GM06990 (cell line): ENCODE results near the gene CYB5B.

ENCODE experiments used
- DNase-seq: peaks from one replicate; pipeline ENCODE4 v3.0.0-alpha.2; 2011; ENCODE audit not compliant: insufficient read length; ENCODE audit errors: extremely low read depth
- H3K27me3 ChIP-seq: replicated peaks from 2 replicates; pipeline ENCODE4 v1.6.0; 2011; ENCODE audit warnings: low read length; ENCODE audit not compliant: control insufficient read depth, insufficient read depth
- H3K36me3 ChIP-seq: 2 replicates; pipeline ENCODE4 v1.5.1; 2011; ENCODE audit warnings: low read length; ENCODE audit not compliant: control insufficient read depth, insufficient read depth
- H3K4me3 ChIP-seq: replicated peaks from 2 replicates; pipeline ENCODE4 v1.5.1; 2011; ENCODE audit warnings: low read depth, mild to moderate bottlenecking, control low read depth, low read length
- CTCF ChIP-seq: IDR thresholded peaks from 2 replicates; pipeline ENCODE4 v1.5.1; 2011; ENCODE audit warnings: low read length, control low read depth, mild to moderate bottlenecking, inconsistent platforms; ENCODE audit not compliant: insufficient read depth, poor library complexity, severe bottlenecking

The CYB5B gene

GRCh38 chr16:69463876-69464275 is 39.5 kb downstream of the CYB5B start:
- no peak for DNase-seq
- Histone ChIP-seq H3K27me3 (no peaks in the 10 kb centered on the region), H3K36me3 (peaks cover 3% of the 10 kb centered on the region), H3K4me3 (no peak overlapping the region)
- no peak for TF ChIP-seq CTCF

GRCh38 chr16:69465083-69465721 is 40.8 kb downstream of the CYB5B start:
- peaks cover 3% of the 10 kb centered on the region for H3K36me3 ChIP-seq
- no peak for TF ChIP-seq CTCF
- peak; percentile 27 for DNase-seq
- H3K27me3 ChIP-seq = no peaks in the 10 kb centered on the region
- no peak overlapping the region for H3K4me3 ChIP-seq

GRCh38 chr16:69465881-69466280 is 41.5 kb downstream of the CYB5B start:
- no peak for TF ChIP-seq CTCF
- Histone ChIP-seq H3K4me3 (no peak overlapping the region), H3K36me3 (peaks cover 3% of the 10 kb centered on the region), H3K27me3 (no peaks in the 10 kb centered on the region)
- DNase-seq = no peak

GRCh38 chr16:69466547-69466946 is 42.1 kb downstream of the CYB5B start:
- TF ChIP-seq CTCF = no peak
- H3K36me3 ChIP-seq = peaks cover 3% of the 10 kb centered on the region
- H3K4me3 ChIP-seq = no peak overlapping the region
- H3K27me3 ChIP-seq = no peaks in the 10 kb centered on the region
- DNase-seq = no peak

- DNase-seq = no peak
- TF ChIP-seq CTCF = no peak
- Histone ChIP-seq H3K27me3 (no peaks in the 10 kb centered on the region), H3K36me3 (peaks cover 3% of the 10 kb centered on the region), H3K4me3 (no peak overlapping the region)
These were observed 42.7 kb downstream of the CYB5B start for GRCh38 chr16:69467080-69467479.
